H54 (cell line): ENCODE data around the gene GSG1L.

Experiments
- DNase-seq: peaks from one replicate; pipeline ENCODE4 v3.0.0; 2011; ENCODE audit warnings: low spot score, mixed read lengths; ENCODE audit not compliant: insufficient read length
- FAIRE-seq: peaks from 3 replicates; lab custom pipeline; 2011; peaks lifted over from hg19 to GRCh38; lab: Jason Lieb, UNC
- POLR2A ChIP-seq: IDR thresholded peaks from 2 replicates; pipeline ENCODE4 v1.6.1; 2011; ENCODE audit warnings: low read depth, mild to moderate bottlenecking, low read length

The GSG1L gene

DNA sequence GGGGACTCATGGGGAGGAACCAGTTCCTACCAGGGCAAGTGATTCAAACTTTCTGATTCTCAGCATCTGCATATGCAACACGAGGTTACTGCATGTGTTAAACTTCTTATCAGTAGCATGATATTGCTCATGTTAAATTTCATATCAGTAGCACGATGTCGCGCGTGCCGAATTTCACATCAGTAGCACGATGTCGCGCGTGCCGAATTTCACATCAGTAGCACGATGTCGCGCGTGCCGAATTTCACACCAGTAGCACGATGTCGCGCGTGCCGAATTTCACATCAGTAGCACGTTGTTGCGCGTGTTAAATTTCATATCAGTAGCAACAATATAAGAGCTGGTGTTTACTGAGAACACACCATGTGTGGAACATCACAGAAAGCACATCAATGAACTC, 221.6 kb downstream of the GSG1L start:
- no peak for TF ChIP-seq POLR2A
- FAIRE-seq, result no peak

GRCh38 chr16:27841061-27841801, 222.3 kb downstream of the GSG1L start:
- TF ChIP-seq POLR2A, result no peak
- FAIRE-seq (no peak), DNase-seq (no peak)

More for the DNA sequence above, 221.6 kb downstream of the GSG1L start:
- no peak for DNase-seq

- no peak for TF ChIP-seq POLR2A
- DNase-seq, result no peak
- FAIRE-seq, result no peak
Observed at GRCh38 chr16:27840311-27841060, 223.0 kb downstream of the GSG1L start.

DNA sequence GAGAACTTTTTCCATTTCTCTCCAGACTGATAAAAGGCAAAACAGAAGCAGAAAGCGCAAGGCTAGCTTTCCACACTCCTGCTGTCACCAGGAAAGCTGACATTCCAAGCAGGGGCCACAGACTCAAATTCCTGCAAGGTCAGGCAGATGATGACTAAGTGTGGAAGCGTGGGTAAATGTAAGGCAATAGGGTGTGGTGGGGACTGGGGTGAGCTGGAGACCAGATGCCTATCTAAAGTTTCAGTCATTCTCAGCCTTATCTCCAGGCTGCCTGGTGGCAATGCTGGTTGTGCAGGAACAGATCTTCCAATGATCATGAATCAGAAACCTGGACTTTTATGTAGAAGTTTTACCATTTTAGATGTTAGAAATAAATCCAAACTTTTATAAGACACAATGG, 224.1 kb downstream of the GSG1L start:
- FAIRE-seq (no peak), DNase-seq (peak; percentile 24)
- TF ChIP-seq POLR2A, result no peak

DNA sequence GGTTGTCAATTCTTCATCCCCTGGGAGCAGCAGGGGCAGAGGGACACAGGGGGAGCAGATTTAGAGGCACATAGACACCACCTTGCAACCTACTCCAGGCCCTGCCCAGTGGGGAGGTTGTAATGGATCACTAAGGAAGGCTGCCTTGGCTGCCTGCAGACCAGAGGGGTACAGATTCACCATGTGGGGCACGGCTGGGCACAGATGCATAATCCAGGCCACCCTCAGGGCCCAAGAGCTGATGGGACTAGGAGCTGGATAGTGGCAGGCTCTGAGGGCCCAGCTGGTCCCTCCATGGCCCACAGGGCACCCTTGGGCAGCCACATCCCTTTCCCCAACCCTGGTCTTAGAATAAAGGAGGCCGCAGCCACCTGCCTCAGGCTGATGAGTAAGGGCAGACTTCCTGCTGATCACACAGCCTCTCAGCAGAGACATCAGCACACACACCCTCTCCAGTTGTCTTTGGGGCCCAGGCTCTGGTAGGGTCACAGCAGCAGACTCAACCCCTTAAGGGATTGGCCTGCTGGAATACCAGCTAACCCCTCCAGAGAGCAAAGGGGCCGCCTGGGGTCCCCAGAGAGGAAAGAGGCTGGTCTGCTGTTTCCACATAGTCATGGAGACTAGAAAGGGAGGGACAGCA, 224.9 kb downstream of the GSG1L start:
- DNase-seq (peak; percentile 55), FAIRE-seq (peak; percentile 33)
- no peak for TF ChIP-seq POLR2A

DNA sequence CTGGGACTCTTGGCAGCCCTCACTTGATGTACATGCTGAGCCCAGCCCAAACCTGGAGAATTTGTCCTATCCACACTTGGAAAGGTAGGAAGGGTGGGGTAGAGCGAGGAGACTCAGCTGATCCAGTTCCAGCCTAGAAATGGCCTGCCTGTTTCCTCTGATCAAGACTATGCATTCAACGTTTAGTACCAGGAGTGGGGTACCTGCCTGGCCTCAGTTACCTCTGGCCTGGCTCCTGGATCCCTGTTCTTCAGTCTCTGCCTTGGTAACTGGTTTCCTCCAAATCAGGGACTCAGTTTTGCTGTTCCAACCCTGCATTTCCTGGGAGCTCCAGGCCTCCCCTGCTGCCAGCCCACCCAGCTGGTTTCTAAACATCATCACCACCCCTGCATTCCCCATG, 233.5 kb downstream of the GSG1L start:
- DNase-seq (no peak), FAIRE-seq (no peak)
- no peak for TF ChIP-seq POLR2A

DNA sequence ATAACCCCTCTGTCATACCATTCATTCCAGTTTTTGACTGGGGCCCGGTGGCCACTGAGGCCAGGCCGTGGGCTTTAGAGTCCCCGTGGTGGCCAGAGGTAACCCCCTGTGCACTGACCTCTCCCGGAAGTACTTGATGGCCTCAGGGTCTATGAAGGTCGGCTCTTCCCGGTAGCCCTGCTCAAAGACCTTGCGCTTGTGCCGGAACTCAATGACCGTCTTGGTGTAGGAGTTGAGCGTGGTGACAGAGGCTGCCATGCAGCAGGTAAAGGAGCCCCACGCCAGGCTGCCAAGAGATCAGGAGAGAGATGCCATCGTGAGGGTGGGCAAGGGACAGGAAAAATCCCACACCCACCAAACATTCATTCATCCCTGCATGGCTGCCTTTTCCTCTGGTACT, 234.8 kb downstream of the GSG1L start:
- no peak for TF ChIP-seq POLR2A
- DNase-seq, result no peak
- no peak for FAIRE-seq

- no peak for FAIRE-seq
- DNase-seq, result no peak
- TF ChIP-seq POLR2A, result no peak
Observed at GRCh38 chr16:27827765-27828164, 235.7 kb downstream of the GSG1L start.

DNA sequence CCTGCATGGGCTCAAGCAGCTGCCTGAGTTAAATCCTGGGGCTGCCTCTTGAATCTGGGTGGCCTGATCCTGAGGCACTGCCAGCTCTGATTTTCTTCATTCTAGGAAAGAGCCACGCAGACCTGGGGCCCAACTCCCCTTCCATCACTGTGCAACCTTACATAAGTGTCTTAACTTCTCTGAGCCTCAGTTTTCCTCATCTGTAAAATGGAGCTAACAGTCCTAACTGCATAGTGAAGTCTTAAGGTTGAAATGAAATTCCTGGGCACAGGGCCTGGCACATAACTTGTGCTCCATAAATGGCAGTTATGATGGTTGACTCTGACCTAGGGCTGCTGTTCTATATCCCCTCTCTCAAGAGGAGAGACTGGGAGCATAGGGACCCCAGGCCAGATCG, 236.6 kb downstream of the GSG1L start:
- FAIRE-seq, result no peak
- no peak for TF ChIP-seq POLR2A
- DNase-seq, result no peak

GRCh38 chr16:27826081-27826892, 237.2 kb downstream of the GSG1L start:
- FAIRE-seq (no peak), DNase-seq (no peak)
- no peak for TF ChIP-seq POLR2A

DNA sequence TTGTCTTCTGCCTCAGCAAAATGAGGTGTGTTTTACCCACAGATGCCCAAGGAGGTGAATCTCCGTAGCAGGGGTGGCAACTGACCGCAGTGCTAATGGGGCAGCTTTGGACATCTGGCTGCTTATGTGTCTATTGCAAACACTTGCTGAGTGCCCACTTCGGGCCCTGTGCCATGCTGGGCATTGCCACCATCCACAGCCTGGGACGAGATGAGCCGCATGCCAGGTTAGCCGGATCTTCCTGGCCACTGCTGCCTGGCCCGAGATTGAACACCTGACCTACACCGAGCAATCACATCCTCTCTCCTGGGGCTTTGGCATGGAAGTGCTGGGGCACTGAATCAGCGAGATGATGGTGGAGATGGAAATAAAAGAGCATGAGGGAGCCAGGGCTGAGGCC, 238.7 kb downstream of the GSG1L start:
- FAIRE-seq, result no peak
- DNase-seq, result no peak
- TF ChIP-seq POLR2A, result no peak

DNA sequence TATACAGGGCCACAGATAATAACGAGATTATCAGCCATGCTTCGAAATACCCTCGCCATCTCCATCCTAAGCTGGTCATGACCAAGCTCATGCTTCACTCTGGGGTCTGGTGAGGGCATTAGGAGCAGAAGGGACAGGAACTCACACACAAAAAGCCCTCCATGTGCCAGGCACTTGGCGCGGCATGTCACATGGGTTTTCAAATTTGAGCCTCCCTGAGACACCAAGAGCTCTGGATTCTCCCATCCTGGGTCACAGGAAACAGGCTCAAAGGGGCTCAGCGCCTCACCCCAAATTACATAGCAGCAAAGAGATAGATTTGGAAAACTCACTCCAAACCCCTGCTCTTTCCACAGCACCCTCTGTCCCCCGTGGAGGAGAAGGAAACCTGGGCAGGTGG, 239.5 kb downstream of the GSG1L start:
- FAIRE-seq (no peak), DNase-seq (no peak)
- no peak for TF ChIP-seq POLR2A

- no peak for TF ChIP-seq POLR2A
- no peak for DNase-seq
- FAIRE-seq, result no peak
Observed at GRCh38 chr16:27823421-27823820, 240.1 kb downstream of the GSG1L start.
